Brain microvascular endothelial cell (primary cell): ENCODE data around the gene ARHGAP10.

Experiments used
- DNase-seq: peaks from one replicate; pipeline ENCODE4 v3.0.0-alpha.2; 2020
- H3K27ac ChIP-seq: fragments of 250-450 bp; sonication (Bioruptor Pico); 2 replicates; pipeline ENCODE4 v1.5.1; 2020; ENCODE audit warnings: mild to moderate bottlenecking, moderate library complexity
- H3K27me3 ChIP-seq: fragments of 250-450 bp; sonication (Bioruptor Pico); replicated peaks from 2 replicates; pipeline ENCODE4 v1.5.1; 2020; ENCODE audit warnings: mild to moderate bottlenecking
- H3K36me3 ChIP-seq: fragments of 250-450 bp; sonication (Bioruptor Pico); replicated peaks from 2 replicates; pipeline ENCODE4 v1.5.1; 2020; ENCODE audit warnings: mild to moderate bottlenecking
- H3K4me3 ChIP-seq: 2 replicates; pipeline ENCODE4 v1.5.1; 2011; ENCODE audit warnings: low read depth, mild to moderate bottlenecking, control low read depth, low read length, moderate library complexity
- CTCF ChIP-seq: IDR thresholded peaks from 2 replicates; pipeline ENCODE4 v1.5.1; 2011; ENCODE audit warnings: low read depth, mild to moderate bottlenecking, moderate library complexity, low read length, control low read depth, inconsistent platforms; ENCODE audit errors: missing control alignments
- in situ Hi-C: cut with HindIII; loops from 2 replicates; pipeline ENCODE4 v1.10.0; 2017; ENCODE audit warnings: low sequenced_read_pairs, low pct_ligation_motif_present

ARHGAP10 gene

DNA sequence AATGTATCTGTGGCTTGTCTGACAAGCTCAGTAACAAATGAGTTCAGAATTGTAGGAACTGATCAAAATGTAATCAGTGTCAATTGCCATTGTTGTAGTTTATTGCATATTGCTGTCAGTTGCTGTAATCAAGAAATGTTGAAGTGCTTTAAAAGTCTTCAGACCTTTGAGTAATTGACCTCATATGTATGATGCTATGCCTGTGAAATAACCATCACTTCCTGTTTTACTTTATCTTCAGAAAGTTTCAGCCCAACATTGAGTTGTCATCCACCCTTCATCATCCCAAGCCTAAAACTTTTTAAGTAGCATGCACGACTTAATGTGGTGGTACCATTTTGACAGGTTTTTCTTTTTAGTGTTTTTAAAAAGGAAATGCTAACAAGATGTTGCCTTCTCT is 212.4 kb downstream of the ARHGAP10 start:
- H3K36me3 ChIP-seq: no peaks in the 10 kb centered on the region
- TF ChIP-seq CTCF: no peak
- no peak overlapping the region for H3K4me3 ChIP-seq
- H3K27ac ChIP-seq: no peak overlapping the region
- DNase-seq: no peak
- no peaks in the 10 kb centered on the region for H3K27me3 ChIP-seq
- in situ Hi-C loops: no loop called here

- Histone ChIP-seq H3K27ac (no peak overlapping the region), H3K27me3 (no peaks in the 10 kb centered on the region), H3K4me3 (no peak overlapping the region), H3K36me3 (no peaks in the 10 kb centered on the region)
- in situ Hi-C loops: no loop called here
- no peak for TF ChIP-seq CTCF
- DNase-seq: no peak
These were observed 212.9 kb downstream of the ARHGAP10 start for GRCh38 chr4:147944670-147945260.

GRCh38 chr4:147948336-147948735 is 216.4 kb downstream of the ARHGAP10 start:
- Histone ChIP-seq H3K4me3 (no peak overlapping the region), H3K27me3 (no peaks in the 10 kb centered on the region), H3K27ac (no peak overlapping the region), H3K36me3 (peaks cover 6% of the 10 kb centered on the region)
- no peak for DNase-seq
- no peak for TF ChIP-seq CTCF
- in situ Hi-C loops: no loop called here

DNA sequence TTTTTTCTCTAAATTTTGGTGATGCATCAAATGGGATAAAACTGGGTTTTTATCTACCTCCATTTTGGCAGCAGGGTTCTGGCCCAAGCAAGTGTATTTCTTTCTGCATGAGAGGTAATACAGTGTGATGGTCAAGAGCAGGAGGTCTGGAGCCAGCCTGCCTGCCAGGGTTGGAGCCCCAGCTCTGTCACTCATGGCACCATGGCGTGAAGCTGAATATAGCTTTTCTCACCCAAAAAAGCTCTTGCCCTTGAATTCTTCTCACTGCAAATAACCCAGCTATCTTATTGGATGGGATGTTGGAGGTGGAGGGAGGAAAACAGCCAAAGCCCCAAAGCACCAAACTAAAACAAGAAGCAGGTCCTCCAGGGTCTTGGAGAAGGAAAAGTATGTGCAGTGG is 218.4 kb downstream of the ARHGAP10 start:
- Histone ChIP-seq H3K27ac (no peak overlapping the region), H3K36me3 (peaks cover 6% of the 10 kb centered on the region), H3K4me3 (no peak overlapping the region), H3K27me3 (no peaks in the 10 kb centered on the region)
- in situ Hi-C loops: no loop called here
- TF ChIP-seq CTCF: no peak
- DNase-seq: no peak

DNA sequence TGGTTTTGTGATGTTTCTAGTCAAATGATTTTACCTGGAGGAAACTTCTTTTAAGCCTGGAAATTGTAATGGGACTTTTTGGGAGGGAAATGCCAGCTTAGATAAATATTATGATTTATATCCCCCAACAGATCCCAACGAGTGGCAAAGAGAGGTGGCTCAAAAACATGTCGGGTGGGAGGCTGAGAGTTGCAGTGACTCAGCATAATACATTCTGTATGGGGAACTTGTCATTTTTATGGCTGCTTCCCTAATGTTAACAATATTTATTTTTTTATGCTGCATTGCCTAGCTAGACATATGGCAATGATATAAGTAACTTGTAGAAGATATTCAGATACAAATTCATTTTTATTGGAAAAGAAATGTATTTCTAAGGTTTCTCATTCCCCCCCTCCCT is 219.0 kb downstream of the ARHGAP10 start:
- no peak overlapping the region for H3K4me3 ChIP-seq
- H3K36me3 ChIP-seq: peaks cover 6% of the 10 kb centered on the region
- no peaks in the 10 kb centered on the region for H3K27me3 ChIP-seq
- TF ChIP-seq CTCF: no peak
- no peak for DNase-seq
- H3K27ac ChIP-seq: no peak overlapping the region
- in situ Hi-C loops: no loop called here

DNA sequence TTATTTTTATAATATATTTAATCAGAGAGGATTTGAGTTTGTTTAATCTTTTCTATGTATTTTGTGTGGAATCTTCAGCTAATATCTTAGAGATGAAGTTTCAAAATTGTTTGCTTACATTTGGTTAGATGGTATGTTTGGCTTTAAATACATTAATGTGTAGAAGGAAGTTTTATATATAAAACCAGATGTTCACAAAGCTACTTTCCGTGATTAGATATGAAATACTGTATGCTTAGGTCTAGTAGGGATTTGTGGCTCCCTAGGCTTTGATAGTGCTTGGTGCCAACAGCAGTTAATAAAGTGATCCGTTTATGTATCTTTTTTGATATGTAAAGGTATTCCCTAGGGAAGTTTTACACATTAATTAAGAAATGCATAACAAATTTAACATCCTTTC is 223.0 kb downstream of the ARHGAP10 start:
- no peak overlapping the region for H3K27ac ChIP-seq
- DNase-seq: no peak
- in situ Hi-C loops: no loop called here
- TF ChIP-seq CTCF: no peak
- H3K4me3 ChIP-seq: no peak overlapping the region
- no peaks in the 10 kb centered on the region for H3K27me3 ChIP-seq
- H3K36me3 ChIP-seq: peaks cover 6% of the 10 kb centered on the region
